Right ventricle myocardium inferior (tissue), 1 donor: ENCODE results near the gene JDP2. TPM values are rescaled to one million over a fixed set of nuclear protein-coding genes. Genes with fewer than 3 reads are reported as not detected.
A peak's percentile ranks its signal among the peaks of the same experiment; 100 is the strongest.

ENCODE experiments used
- ATAC-seq: fragments of 200-7000 bp; cut with Tn5 transposase; one replicate; pipeline ENCODE4 v1.9.1; 2020; ENCODE audit warnings: mild to moderate bottlenecking, moderate library complexity
- DNase-seq: peaks from one replicate; pipeline ENCODE4 v3.0.0; 2021; ENCODE audit errors: missing footprints
- intact Hi-C: fragments of 100-400 bp; cut with DNase I; formaldehyde crosslinking; loops from one replicate; pipeline ENCODE4 v1.11.0; 2022
- total RNA-seq: library from RNA; stranded (reverse); fragmentation: NEBNext Ultra II Directional; extraction: Animal tissue kit (Norgen Biotek cat#: 25700); gene quantifications from one replicate; pipeline ENCODE4 v1.2.1, GENCODE V29; 2021
- donor health status: DM: no; HTN: yes; CAD: no; lungs with severe emphysema.

JDP2 gene
- total RNA-seq, 1 donor from 2014 or later = 27.2 TPM

- DNase-seq (no peak), ATAC-seq (no peak)
- intact Hi-C loops = no loop called here
These were observed 4.0 kb downstream of the JDP2 start for GRCh38 chr14:75431827-75432226.

GRCh38 chr14:75432411-75432810 lies 4.6 kb downstream of the JDP2 start:
- intact Hi-C loops = no loop called here
- ATAC-seq = no peak

GRCh38 chr14:75433631-75434071 lies 5.8 kb downstream of the JDP2 start:
- intact Hi-C loops = no loop called here
- ATAC-seq = no peak
- DNase-seq = no peak

More at GRCh38 chr14:75432411-75432810, 4.6 kb downstream of the JDP2 start:
- DNase-seq = no peak

- intact Hi-C loops = no loop called here
- DNase-seq = no peak
- no peak for ATAC-seq
These were observed 6.5 kb downstream of the JDP2 start for GRCh38 chr14:75434138-75434889.

- ATAC-seq (no peak), DNase-seq (no peak)
- intact Hi-C loops = no loop called here
These were observed 7.0 kb downstream of the JDP2 start for GRCh38 chr14:75434890-75435248.

- intact Hi-C loops = no loop called here
- DNase-seq (no peak), ATAC-seq (no peak)
These were observed 7.7 kb downstream of the JDP2 start for GRCh38 chr14:75435473-75435872.

- ATAC-seq (no peak), DNase-seq (no peak)
- intact Hi-C loops = no loop called here
These were observed 9.7 kb downstream of the JDP2 start for GRCh38 chr14:75437201-75438143.

GRCh38 chr14:75438486-75439080 lies 10.8 kb downstream of the JDP2 start:
- ATAC-seq (no peak), DNase-seq (no peak)
- intact Hi-C loops = no loop called here

- intact Hi-C loops = no loop called here
- ATAC-seq (no peak), DNase-seq (no peak)
These were observed 12.2 kb downstream of the JDP2 start for GRCh38 chr14:75439989-75440388.

- ATAC-seq = peak; percentile 70
- intact Hi-C loops = no loop called here
- DNase-seq = no peak
These were observed 13.1 kb downstream of the JDP2 start for GRCh38 chr14:75440733-75441477.

GRCh38 chr14:75441728-75442127 lies 13.9 kb downstream of the JDP2 start:
- intact Hi-C loops = no loop called here
- no peak for ATAC-seq
- DNase-seq = no peak

GRCh38 chr14:75442166-75442565 lies 14.3 kb downstream of the JDP2 start:
- ATAC-seq = no peak

GRCh38 chr14:75442642-75443041 lies 14.8 kb downstream of the JDP2 start:
- ATAC-seq (no peak), DNase-seq (no peak)
- intact Hi-C loops = no loop called here

More at GRCh38 chr14:75442166-75442565, 14.3 kb downstream of the JDP2 start:
- no peak for DNase-seq
- intact Hi-C loops = no loop called here

- ATAC-seq (no peak), DNase-seq (no peak)
- intact Hi-C loops = no loop called here
These were observed 15.6 kb downstream of the JDP2 start for GRCh38 chr14:75443203-75443969.

GRCh38 chr14:75445236-75445635 lies 17.4 kb downstream of the JDP2 start:
- intact Hi-C loops = no loop called here
- no peak for DNase-seq
- ATAC-seq = no peak

- intact Hi-C loops = no loop called here
- DNase-seq = no peak
- ATAC-seq = no peak
These were observed 18.1 kb downstream of the JDP2 start for GRCh38 chr14:75445963-75446362.

GRCh38 chr14:75446447-75446846 lies 18.6 kb downstream of the JDP2 start:
- no peak for DNase-seq
- intact Hi-C loops = no loop called here
- no peak for ATAC-seq

GRCh38 chr14:75448209-75448608 lies 20.4 kb downstream of the JDP2 start:
- DNase-seq (no peak), ATAC-seq (no peak)
- intact Hi-C loops = no loop called here
